GM21786 (cell line): ENCODE data around the gene ABLIM3.

Source experiments
- ATAC-seq: cut with Tn5 transposase; IDR thresholded peaks from one replicate; pipeline ENCODE4 v1.9.1; 2021; ENCODE audit not compliant: unreplicated experiment

Gene ABLIM3

GRCh38 chr5:149277801-149278200 is 136.5 kb downstream of the ABLIM3 start:
- no peak for ATAC-seq

DNA sequence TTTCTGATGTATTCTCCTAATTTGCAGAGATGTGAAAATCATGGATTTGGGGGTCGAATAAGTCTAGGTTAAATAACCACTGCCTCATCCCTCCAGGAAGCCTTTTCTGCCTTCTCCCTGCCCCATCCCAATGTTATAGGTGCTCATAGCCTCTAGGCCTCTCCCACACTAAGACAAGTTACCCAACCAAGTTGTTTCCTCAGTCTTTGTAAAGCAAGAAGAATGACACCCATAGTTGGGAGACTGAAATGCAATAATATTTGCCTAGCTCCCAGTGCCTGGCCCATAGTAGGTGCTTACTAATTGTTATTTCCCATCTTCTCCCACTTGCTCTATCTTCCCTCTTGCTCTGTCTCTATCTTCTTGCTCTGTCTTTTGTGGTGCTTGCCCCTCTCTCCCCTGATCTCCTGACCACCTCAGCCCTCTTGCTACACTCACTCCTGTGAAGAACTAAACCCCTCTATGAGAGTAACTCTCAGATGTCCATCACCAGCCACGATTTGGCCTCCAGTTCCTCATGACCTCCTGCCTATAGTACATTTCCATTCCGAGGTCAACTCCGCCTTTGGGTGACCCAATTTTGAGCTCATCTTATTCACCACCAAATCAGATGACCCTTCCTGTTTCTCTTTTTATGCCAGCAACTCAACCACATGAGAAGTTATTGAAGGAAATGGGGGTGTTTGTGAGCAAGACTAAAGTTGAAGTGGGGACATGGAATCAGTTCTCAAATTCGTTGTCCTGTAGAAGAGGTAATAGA is 137.3 kb downstream of the ABLIM3 start:
- no peak for ATAC-seq

GRCh38 chr5:149279661-149280060 is 138.4 kb downstream of the ABLIM3 start:
- ATAC-seq: no peak

- no peak for ATAC-seq
These were observed 138.8 kb downstream of the ABLIM3 start for GRCh38 chr5:149280124-149280523.

DNA sequence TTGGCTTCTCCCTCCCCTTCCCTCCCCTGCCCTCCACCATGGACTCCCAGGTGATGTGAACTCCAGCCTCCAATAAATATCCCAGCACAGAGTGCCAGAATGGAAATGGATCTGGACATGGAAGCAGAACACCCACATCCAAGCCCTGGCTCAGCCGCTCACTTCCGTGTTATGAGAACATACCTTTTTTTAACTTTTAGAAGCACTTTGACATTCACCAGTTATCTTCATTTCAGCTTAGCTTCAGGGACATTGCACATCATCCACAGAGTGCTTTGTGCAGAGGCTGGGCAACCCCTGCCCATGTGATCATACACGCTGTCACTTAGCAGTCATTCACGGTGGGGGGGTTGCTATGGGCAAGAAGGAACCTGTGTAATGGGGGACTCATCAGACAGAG is 139.5 kb downstream of the ABLIM3 start:
- ATAC-seq: no peak

GRCh38 chr5:149282027-149282965 is 141.0 kb downstream of the ABLIM3 start:
- ATAC-seq: no peak

GRCh38 chr5:149282966-149283332 is 141.7 kb downstream of the ABLIM3 start:
- ATAC-seq: no peak

- ATAC-seq: no peak
These were observed 142.6 kb downstream of the ABLIM3 start for GRCh38 chr5:149283626-149284480.

GRCh38 chr5:149284501-149284900 is 143.2 kb downstream of the ABLIM3 start:
- no peak for ATAC-seq

GRCh38 chr5:149285153-149285552 is 143.9 kb downstream of the ABLIM3 start:
- no peak for ATAC-seq

DNA sequence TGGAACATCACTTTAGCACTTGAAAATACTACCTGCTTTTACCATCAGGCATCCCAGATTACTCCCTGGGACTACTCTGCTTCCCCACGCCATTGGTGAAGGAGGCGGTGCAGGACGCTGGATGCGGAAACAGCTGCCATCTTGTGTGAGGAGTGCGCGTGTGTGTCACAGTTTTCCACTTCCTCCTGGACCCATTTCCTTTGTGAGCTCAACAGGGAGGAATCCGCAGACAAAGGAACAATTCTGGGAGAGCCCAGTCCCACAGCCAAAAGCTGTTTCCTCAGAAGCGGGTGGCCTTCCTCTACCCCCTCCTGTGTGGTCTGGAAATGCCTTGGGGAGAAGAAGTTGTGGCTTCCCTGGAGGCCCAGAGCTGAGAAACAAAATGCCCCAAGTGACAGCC is 147.1 kb downstream of the ABLIM3 start:
- ATAC-seq: no peak

DNA sequence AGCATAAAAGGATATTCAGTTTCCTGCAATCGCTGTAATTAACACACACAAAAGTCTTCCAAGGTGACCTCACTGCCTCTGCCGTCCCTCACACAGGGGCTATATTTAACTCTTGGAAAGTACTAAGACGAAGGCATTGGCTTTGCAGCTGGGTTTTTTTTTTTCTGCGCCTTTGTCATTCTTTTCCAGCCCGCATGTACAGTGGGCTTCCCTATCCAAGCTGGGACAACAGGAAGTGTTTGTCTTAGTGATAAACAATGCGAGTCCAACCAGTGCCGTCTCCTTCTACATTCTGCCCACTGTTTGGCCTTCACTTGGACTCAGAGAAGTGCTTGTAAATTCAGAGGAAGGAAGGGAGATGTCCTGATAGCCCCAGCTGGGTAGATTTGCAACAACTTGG is 148.0 kb downstream of the ABLIM3 start:
- no peak for ATAC-seq

- ATAC-seq: no peak
These were observed 153.9 kb downstream of the ABLIM3 start for GRCh38 chr5:149294872-149295829.

GRCh38 chr5:149297340-149298025 is 156.2 kb downstream of the ABLIM3 start:
- no peak for ATAC-seq

DNA sequence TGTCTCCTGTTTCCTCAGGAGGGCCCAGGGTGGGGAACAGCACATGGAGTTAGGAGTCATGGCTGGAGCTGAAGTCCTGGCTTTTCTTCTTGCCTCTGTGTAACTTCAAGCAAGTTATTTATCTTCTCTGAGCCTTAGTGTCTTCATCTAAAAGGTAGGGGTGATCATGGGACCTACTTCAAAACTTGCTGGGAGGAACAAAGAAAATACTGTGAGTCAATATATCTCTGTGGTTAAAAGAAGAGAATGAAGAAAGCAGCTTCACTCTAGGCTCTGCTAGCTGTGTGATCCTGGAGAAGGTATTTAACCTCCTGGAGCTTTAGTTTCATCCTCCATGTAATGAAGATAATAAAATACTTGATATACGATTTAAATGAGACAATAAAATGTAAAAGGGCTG is 156.9 kb downstream of the ABLIM3 start:
- ATAC-seq: no peak

DNA sequence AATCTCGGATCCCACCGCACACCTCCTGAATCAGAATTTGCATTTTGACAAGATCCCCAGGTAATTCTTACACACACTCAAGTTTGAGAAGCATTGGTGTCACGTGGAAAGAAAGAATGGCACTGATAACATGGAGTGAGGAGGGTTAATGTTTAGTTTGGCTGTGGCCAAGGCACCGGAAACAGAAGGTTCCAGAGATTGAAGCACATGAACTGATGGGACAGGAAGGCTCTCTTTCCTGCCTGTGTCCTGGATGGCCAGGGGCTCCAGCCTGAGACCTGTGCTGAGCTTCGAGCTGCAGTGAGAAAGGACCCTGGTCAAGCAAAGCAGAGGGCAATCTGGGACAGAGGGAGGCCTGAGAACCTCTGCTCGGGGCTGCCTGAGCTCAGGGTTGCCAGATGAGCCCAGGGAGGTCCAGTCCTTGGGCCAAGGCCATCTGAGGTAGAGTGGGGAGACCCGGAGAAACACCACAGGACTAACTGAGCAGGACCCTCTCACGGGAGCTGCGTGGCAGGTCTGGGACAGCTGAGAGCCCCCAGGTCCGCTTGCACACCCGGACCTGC is 157.6 kb downstream of the ABLIM3 start:
- ATAC-seq: no peak

GRCh38 chr5:149299451-149300054 is 158.3 kb downstream of the ABLIM3 start:
- no peak for ATAC-seq

GRCh38 chr5:149300441-149300840 is 159.1 kb downstream of the ABLIM3 start:
- ATAC-seq: no peak
